ENCODE results near the gene MAP1B.

Gene MAP1B

GRCh38 chr5:72231991-72232703 lies 124.9 kb downstream of the MAP1B start:
- no peak for DNase-seq

- DNase-seq: no peak
Measured at GRCh38 chr5:72232838-72233237, 125.6 kb downstream of the MAP1B start.

- no peak for DNase-seq
Measured at GRCh38 chr5:72233835-72234234, 126.6 kb downstream of the MAP1B start.

DNA sequence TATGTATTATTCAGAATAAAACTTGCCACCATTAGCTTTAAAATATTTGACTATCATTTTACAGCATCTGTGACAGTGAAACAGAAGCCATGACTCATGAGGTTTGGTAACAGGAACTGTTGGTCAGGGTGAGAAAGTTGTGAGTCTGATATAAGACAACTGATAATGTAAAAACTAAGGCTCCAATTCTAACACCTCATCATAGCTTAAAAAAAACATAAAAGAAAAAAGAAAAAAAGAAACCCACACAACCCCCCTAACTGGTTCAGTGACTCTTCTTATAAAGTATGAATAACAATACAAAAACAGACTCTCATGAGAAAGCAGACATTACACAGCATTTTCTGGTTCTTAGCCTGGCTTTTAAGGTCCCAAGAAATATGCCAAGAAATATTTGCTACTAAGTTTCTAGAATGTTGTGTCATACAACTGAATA lies 127.0 kb downstream of the MAP1B start:
- DNase-seq: no peak

GRCh38 chr5:72234868-72235267 lies 127.6 kb downstream of the MAP1B start:
- no peak for DNase-seq

DNA sequence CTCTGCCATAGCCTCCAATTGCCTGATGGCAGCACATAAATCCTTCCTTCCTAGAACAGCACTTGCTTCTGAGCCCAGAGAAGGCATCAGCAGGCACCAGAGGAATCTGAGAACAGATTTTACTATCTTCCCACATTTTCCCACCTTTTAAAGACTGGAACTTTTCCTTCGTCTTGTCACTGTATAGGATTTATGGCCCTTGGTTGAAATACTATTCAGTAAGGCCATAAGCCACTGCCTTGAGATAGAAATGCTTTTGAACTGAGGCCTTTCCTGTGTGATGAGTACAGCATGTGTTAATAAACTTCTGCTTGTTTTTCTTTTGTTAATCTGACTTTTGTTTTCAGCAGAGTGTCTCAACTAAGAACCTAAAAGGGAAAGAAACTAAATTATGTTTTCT lies 128.4 kb downstream of the MAP1B start:
- no peak for DNase-seq

- no peak for DNase-seq
Measured at GRCh38 chr5:72237415-72237814, 130.1 kb downstream of the MAP1B start.

DNA sequence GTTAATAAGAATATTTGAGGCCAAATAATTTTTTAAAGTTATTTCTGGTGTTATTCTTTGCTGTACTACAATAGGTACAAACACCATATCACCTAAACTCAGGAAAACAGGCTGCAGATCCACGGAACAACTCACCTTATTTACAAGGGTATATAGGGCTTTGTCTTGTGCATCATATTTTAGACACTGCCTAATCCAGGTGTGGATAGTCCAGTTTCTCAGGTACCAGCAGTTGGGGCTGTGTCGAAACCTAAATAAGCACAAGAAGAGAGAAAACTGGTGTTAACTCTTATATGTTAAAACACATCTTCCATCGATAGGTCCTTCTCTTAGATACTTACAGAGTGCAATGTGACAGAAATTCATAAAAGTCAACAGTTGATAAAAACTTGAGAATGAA lies 130.6 kb downstream of the MAP1B start:
- no peak for DNase-seq

GRCh38 chr5:72238712-72239445 lies 131.6 kb downstream of the MAP1B start:
- DNase-seq: no peak

DNA sequence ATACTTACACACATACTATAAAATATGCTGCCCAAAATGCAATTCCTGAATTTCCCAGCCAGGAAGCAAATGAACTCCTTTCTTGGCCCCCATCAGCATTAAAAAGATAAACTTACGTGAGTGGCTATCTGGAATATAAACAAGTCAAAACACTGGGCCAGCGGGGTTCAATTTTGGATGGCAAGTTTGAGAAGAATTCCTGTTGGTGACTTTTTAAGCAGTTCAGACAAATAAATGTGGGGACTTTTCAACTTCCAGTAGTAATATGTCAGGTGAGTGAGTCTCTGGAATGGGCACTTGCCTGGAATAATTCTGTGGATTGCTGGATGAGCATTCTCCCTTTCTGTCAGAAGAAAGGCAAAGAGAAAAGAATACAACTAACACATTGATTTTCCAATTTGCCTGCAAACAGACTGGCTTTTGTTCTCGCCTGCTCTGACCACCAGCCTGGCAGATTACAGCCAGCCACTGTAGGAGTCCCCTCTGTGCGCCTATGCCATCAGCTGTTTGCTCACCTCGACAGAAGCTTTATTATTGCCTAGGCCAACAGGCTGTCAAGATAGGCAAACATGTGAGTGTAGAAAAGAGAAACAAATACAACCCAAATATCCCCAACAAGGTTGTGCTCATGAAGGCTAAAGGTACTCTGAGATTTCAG lies 134.2 kb downstream of the MAP1B start:
- DNase-seq: no peak

- no peak for DNase-seq
Measured at GRCh38 chr5:72242796-72243475, 135.7 kb downstream of the MAP1B start.

- no peak for DNase-seq
Measured at GRCh38 chr5:72243706-72244105, 136.4 kb downstream of the MAP1B start.

- DNase-seq: no peak
Measured at GRCh38 chr5:72244862-72245371, 137.6 kb downstream of the MAP1B start.

DNA sequence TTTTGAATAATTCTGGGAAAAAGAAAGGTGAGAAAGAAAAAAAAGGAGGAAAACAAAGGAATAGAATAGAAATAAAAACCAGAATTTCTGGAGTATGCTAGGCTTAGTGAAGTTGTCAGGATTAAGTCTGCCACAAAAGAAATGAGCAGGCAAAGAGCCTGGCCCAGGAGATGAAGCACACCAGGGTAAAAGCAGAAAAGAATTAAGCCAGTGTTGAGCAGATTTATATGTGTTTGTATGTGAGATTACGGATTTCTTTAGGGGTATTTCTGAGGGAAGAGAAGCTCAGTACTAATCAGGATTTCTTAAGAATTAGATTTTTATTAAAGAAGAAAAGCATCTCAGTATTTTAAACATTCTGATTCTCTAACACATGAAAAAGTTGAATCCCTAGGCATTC lies 138.3 kb downstream of the MAP1B start:
- DNase-seq: no peak

DNA sequence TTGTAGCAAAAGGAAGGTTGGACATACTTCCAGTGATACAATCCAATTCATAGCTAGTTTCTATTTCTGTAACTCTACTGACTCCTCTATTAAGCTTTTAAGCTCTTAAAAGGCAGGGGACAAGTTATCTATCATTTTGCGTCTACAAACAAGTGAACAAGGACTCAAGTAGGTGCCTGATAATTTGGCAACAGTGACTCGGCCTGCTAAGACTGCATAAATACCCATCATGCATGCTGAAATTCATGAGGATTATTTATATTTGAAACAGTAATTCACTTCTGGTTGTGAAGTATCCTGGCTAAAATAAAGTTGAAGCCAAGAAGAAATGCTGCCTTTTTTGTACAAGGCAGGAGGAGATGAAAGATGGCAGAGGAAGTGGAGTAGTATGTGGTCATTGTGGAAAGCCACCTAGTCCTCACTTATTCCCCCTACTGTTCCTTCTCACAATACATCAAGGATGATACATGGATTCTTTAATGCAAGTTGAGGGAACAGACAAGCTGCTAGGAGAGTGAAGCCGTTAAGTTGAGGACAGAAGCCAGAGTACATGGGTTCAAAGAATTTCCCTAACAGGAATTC lies 138.8 kb downstream of the MAP1B start:
- DNase-seq: no peak

GRCh38 chr5:72246954-72247442 lies 139.7 kb downstream of the MAP1B start:
- DNase-seq: no peak

- DNase-seq: no peak
Measured at GRCh38 chr5:72248410-72248981, 141.2 kb downstream of the MAP1B start.

DNA sequence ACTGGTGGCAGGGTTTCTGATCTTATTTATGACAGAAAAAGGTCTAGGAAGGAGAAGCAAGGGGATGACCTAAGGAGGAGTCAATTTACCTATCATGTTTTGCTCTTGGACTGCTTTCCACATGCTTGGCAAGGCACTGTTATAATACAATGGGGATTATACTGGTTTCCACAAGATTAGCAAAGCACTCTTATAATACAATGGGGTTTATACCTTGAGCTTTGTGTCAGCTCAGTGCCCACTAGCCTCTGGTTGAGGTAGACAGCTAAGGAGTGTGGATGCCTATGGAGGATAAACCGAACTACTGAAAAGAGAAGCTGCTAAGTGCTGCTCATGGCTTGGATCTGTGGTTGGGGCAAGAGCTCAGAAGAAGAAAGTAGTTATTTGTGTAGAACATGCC lies 144.1 kb downstream of the MAP1B start:
- DNase-seq: no peak

DNA sequence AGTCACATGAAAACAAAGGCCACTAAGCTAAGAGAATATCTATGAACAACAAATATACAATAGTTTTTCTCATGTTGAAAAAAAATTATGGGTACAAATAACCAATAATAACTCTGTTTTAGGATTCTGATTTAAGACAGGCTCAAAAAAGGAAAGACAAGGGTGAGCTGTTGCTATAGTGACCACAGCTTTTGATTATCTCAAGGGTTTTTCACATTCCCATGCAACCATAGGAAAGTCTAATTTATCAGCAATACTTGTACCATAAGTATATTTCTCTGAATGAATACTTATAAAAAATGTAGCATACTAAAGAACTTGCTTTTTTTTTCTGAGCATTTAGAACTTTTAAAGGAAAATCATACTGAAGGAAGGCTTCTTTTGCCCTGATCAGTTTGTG lies 144.7 kb downstream of the MAP1B start:
- DNase-seq: no peak

- no peak for DNase-seq
Measured at GRCh38 chr5:72252574-72253155, 145.4 kb downstream of the MAP1B start.

GRCh38 chr5:72255237-72255636 lies 148.0 kb downstream of the MAP1B start:
- DNase-seq: no peak

- DNase-seq: no peak
Measured at GRCh38 chr5:72255670-72256069, 148.4 kb downstream of the MAP1B start.
